ENCODE results near the gene ADCY3. TPM values are rescaled to one million over a fixed set of nuclear protein-coding genes. Genes with fewer than 3 reads are reported as not detected.

ADCY3 gene
- total and polyA plus RNA-seq, 2 of the 13 experiments (the other 11 are each of a cell fraction or from before 2014, with no cell fraction given), result 0.11 to 0.61 TPM

DNA sequence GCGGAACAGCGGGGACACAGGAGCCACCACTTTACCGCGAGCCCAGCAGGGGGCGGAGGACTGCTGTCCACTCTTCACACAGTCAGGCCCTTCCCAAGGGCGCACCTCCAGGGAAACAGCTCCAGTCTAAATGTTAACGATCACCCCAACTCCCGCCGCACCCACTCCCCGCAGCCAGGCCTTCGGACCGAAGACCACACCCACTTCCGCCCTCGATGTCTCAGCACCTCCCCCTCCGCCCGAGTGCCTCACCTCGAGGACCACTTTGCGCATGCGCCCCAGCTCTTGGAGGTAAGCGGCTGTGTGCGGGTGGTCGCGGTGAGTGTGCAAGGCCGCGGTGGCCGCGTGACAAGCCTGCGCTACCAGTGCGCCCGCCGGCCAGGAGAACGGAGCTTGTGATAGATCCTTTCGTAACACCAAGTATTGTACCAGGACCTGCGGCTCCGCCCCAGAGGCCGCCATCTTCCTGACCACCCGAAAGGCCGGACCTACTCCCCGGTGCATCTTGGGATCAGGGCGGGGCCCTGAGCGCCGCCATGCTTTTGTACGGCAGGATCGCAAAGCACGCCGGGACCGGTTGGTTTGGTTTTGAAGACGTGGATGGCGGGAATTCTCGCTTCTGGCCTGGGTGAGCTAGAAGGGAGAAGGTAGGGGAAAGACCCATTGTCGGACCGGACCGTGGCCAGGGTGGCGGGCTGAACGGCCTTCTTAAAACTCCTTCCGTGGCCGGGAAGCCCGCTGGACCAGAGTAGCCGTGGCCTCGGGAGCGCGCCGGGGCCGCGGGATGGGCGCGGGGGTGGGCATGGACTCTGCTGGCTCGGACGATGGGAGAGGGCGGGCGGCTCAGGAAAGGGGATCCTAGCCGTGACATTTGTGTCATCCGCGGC is 126.9 kb downstream of the ADCY3 start, which contains the start of the genes CENPO and PTRHD1 (continued):
- TF ChIP-seq ZFX (CRISPR knock-in tag; IDR thresholded peaks at IDR 0.05; ENCODE audit: low read depth) (peak; percentile 96), TEAD3 (CRISPR knock-in tag; optimal IDR thresholded peaks at IDR 0.05; ENCODE audit: borderline replicate concordance) (peak; percentile 74), KLF15 (CRISPR knock-in tag; IDR thresholded peaks at IDR 0.05; ENCODE audit: borderline replicate concordance) (peak; percentile 84; the same call in 1 of the 2 replicates), RFXANK (CRISPR knock-in tag; IDR thresholded peaks at IDR 0.05) (no peak), TBX3 (IDR thresholded peaks at IDR 0.05; ENCODE audit: borderline replicate concordance) (peak; percentile 60; the same call in 1 of the 2 replicates), ZNF484 (CRISPR knock-in tag; IDR thresholded peaks at IDR 0.05; ENCODE audit: borderline replicate concordance, low read depth) (0 out of 2 replicates have a peak, but pooled peaks have one; percentile 29), ZBTB1 (CRISPR knock-in tag; IDR thresholded peaks at IDR 0.05; ENCODE audit: borderline replicate concordance) (0 out of 2 replicates have a peak, but pooled peaks have one; percentile 50)
- TF ChIP-seq, protein P1, sequence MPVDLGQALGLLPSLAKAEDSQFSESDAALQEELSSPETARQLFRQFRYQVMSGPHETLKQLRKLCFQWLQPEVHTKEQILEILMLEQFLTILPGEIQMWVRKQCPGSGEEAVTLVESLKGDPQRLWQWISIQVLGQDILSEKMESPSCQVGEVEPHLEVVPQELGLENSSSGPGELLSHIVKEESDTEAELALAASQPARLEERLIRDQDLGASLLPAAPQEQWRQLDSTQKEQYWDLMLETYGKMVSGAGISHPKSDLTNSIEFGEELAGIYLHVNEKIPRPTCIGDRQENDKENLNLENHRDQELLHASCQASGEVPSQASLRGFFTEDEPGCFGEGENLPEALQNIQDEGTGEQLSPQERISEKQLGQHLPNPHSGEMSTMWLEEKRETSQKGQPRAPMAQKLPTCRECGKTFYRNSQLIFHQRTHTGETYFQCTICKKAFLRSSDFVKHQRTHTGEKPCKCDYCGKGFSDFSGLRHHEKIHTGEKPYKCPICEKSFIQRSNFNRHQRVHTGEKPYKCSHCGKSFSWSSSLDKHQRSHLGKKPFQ (CRISPR knock-in tag; IDR thresholded peaks at IDR 0.05; ENCODE audit: insufficient replicate concordance), result peak; percentile 80
- TF ChIP-seq, protein P2, sequence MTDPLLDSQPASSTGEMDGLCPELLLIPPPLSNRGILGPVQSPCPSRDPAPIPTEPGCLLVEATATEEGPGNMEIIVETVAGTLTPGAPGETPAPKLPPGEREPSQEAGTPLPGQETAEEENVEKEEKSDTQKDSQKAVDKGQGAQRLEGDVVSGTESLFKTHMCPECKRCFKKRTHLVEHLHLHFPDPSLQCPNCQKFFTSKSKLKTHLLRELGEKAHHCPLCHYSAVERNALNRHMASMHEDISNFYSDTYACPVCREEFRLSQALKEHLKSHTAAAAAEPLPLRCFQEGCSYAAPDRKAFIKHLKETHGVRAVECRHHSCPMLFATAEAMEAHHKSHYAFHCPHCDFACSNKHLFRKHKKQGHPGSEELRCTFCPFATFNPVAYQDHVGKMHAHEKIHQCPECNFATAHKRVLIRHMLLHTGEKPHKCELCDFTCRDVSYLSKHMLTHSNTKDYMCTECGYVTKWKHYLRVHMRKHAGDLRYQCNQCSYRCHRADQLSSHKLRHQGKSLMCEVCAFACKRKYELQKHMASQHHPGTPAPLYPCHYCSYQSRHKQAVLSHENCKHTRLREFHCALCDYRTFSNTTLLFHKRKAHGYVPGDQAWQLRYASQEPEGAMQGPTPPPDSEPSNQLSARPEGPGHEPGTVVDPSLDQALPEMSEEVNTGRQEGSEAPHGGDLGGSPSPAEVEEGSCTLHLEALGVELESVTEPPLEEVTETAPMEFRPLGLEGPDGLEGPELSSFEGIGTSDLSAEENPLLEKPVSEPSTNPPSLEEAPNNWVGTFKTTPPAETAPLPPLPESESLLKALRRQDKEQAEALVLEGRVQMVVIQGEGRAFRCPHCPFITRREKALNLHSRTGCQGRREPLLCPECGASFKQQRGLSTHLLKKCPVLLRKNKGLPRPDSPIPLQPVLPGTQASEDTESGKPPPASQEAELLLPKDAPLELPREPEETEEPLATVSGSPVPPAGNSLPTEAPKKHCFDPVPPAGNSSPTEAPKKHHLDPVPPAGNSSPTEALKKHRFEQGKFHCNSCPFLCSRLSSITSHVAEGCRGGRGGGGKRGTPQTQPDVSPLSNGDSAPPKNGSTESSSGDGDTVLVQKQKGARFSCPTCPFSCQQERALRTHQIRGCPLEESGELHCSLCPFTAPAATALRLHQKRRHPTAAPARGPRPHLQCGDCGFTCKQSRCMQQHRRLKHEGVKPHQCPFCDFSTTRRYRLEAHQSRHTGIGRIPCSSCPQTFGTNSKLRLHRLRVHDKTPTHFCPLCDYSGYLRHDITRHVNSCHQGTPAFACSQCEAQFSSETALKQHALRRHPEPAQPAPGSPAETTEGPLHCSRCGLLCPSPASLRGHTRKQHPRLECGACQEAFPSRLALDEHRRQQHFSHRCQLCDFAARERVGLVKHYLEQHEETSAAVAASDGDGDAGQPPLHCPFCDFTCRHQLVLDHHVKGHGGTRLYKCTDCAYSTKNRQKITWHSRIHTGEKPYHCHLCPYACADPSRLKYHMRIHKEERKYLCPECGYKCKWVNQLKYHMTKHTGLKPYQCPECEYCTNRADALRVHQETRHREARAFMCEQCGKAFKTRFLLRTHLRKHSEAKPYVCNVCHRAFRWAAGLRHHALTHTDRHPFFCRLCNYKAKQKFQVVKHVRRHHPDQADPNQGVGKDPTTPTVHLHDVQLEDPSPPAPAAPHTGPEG (CRISPR knock-in tag; IDR thresholded peaks at IDR 0.05), result peak; percentile 59; the same call in 1 of the 2 replicates
- TF ChIP-seq, protein P3, sequence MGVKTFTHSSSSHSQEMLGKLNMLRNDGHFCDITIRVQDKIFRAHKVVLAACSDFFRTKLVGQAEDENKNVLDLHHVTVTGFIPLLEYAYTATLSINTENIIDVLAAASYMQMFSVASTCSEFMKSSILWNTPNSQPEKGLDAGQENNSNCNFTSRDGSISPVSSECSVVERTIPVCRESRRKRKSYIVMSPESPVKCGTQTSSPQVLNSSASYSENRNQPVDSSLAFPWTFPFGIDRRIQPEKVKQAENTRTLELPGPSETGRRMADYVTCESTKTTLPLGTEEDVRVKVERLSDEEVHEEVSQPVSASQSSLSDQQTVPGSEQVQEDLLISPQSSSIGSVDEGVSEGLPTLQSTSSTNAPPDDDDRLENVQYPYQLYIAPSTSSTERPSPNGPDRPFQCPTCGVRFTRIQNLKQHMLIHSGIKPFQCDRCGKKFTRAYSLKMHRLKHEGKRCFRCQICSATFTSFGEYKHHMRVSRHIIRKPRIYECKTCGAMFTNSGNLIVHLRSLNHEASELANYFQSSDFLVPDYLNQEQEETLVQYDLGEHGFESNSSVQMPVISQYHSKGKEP (CRISPR knock-in tag; IDR thresholded peaks at IDR 0.05), result peak; percentile 86; the same call in 1 of the 2 replicates
- TF ChIP-seq, protein P4, sequence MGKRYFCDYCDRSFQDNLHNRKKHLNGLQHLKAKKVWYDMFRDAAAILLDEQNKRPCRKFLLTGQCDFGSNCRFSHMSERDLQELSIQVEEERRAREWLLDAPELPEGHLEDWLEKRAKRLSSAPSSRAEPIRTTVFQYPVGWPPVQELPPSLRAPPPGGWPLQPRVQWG (CRISPR knock-in tag; IDR thresholded peaks at IDR 0.05; ENCODE audit: borderline replicate concordance, low read depth), result no peak
- TF ChIP-seq, protein P5, sequence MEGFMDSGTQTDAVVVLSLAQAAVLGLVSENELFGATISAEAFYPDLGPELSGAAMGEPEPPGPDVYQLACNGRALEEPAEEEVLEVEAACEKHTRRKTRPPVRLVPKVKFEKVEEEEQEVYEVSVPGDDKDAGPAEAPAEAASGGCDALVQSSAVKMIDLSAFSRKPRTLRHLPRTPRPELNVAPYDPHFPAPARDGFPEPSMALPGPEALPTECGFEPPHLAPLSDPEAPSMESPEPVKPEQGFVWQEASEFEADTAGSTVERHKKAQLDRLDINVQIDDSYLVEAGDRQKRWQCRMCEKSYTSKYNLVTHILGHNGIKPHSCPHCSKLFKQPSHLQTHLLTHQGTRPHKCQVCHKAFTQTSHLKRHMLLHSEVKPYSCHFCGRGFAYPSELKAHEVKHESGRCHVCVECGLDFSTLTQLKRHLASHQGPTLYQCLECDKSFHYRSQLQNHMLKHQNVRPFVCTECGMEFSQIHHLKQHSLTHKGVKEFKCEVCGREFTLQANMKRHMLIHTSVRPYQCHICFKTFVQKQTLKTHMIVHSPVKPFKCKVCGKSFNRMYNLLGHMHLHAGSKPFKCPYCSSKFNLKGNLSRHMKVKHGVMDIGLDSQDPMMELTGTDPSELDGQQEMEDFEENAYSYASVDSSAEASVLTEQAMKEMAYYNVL (CRISPR knock-in tag; IDR thresholded peaks at IDR 0.05; ENCODE audit: borderline replicate concordance), result no peak; the same call in 1 of the 2 replicates

Measured in HepG2 (cell line).